ENCODE results near the gene USP4. TPM values are rescaled to one million over a fixed set of nuclear protein-coding genes. Genes with fewer than 3 reads are reported as not detected.

Gene USP4
- total and polyA plus RNA-seq, 2 experiments from 2014 or later: 20.1 to 26.5 TPM

- Histone ChIP-seq H3K4me3 (no peak overlapping the region), H3K4me2 (no peak overlapping the region), H3K4me1 (ENCODE audit: insufficient read depth) (no peaks in the 10 kb centered on the region), H4K20me1 (ENCODE audit: insufficient read depth, poor library complexity, severe bottlenecking) (peaks cover 88% of the 10 kb centered on the region), H3K27me3 (no peaks in the 10 kb centered on the region), H3K36me3 (replicated peaks; ENCODE audit: insufficient read depth, low read depth) (no peaks in the 10 kb centered on the region), H3K9me2 (replicated peaks; ENCODE audit: insufficient read depth) (no peaks in the 10 kb centered on the region), H2AFZ (no peak overlapping the region), H3K27ac (no peak overlapping the region), H3K9me3 (ENCODE audit: low read depth) (no peaks in the 10 kb centered on the region), H3K79me2 (peaks cover 99% of the 10 kb centered on the region)
- no peak for DNase-seq (ENCODE audit: low spot score)
- 93% methylated on average over 11 of the region's 11 CpGs for WGBS (ENCODE audit: low lambda C conversion rate, missing lambda C conversion rate)
- TF ChIP-seq EZH2phosphoT487 (IDR thresholded peaks at IDR 0.05; ENCODE audit: low read depth, severe bottlenecking, unreplicated experiment): no peak
- TF ChIP-seq EZH2 (IDR thresholded peaks at IDR 0.05; ENCODE audit: borderline replicate concordance): no peak
- no peak for TF ChIP-seq CTCF (IDR thresholded peaks at IDR 0.05; ENCODE audit: poor library complexity)
These were observed 38.5 kb upstream of the USP4 start for GRCh38 chr3:49378249-49378895.

GRCh38 chr3:49377483-49377882 lies 37.6 kb upstream of the USP4 start:
- Histone ChIP-seq H3K4me3 (no peak overlapping the region), H2AFZ (no peak overlapping the region), H3K36me3 (replicated peaks; ENCODE audit: insufficient read depth, low read depth) (no peaks in the 10 kb centered on the region), H3K4me2 (no peak overlapping the region), H3K4me1 (ENCODE audit: insufficient read depth) (no peaks in the 10 kb centered on the region), H3K9me3 (ENCODE audit: low read depth) (no peaks in the 10 kb centered on the region), H3K9me2 (replicated peaks; ENCODE audit: insufficient read depth) (no peaks in the 10 kb centered on the region), H3K27me3 (no peaks in the 10 kb centered on the region), H3K79me2 (peaks cover 99% of the 10 kb centered on the region), H4K20me1 (ENCODE audit: insufficient read depth, poor library complexity, severe bottlenecking) (peaks cover 81% of the 10 kb centered on the region), H3K27ac (no peak overlapping the region)
- WGBS (ENCODE audit: low lambda C conversion rate, missing lambda C conversion rate): 100% methylated on average over 1 of the region's 1 CpG
- DNase-seq (ENCODE audit: low spot score): no peak
- TF ChIP-seq EZH2 (IDR thresholded peaks at IDR 0.05; ENCODE audit: borderline replicate concordance) (no peak), CTCF (IDR thresholded peaks at IDR 0.05; ENCODE audit: poor library complexity) (no peak), EZH2phosphoT487 (IDR thresholded peaks at IDR 0.05; ENCODE audit: low read depth, severe bottlenecking, unreplicated experiment) (no peak)

- Histone ChIP-seq H3K27me3 (no peaks in the 10 kb centered on the region), H3K4me3 (no peak overlapping the region), H3K9me2 (replicated peaks; ENCODE audit: insufficient read depth) (no peaks in the 10 kb centered on the region), H3K79me2 (peaks cover 96% of the 10 kb centered on the region), H3K4me2 (no peak overlapping the region), H2AFZ (no peak overlapping the region), H3K36me3 (replicated peaks; ENCODE audit: insufficient read depth, low read depth) (no peaks in the 10 kb centered on the region), H4K20me1 (ENCODE audit: insufficient read depth, poor library complexity, severe bottlenecking) (peaks cover 34% of the 10 kb centered on the region), H3K27ac (no peak overlapping the region), H3K4me1 (ENCODE audit: insufficient read depth) (no peaks in the 10 kb centered on the region), H3K9me3 (ENCODE audit: low read depth) (no peaks in the 10 kb centered on the region)
- TF ChIP-seq CTCF (IDR thresholded peaks at IDR 0.05; ENCODE audit: poor library complexity) (no peak), EZH2 (IDR thresholded peaks at IDR 0.05; ENCODE audit: borderline replicate concordance) (no peak), EZH2phosphoT487 (IDR thresholded peaks at IDR 0.05; ENCODE audit: low read depth, severe bottlenecking, unreplicated experiment) (no peak)
- no peak for DNase-seq (ENCODE audit: low spot score)
These were observed 32.1 kb upstream of the USP4 start for GRCh38 chr3:49371946-49372345.
